Vagina (tissue), 2 donors: ENCODE data around the gene LRRC37A3.

Experiments
- CTCF ChIP-seq, 3 experiments: fragments of 450-650 bp in 2 of 3; fragments of 200-600 bp in 1 of 3; sonication (generic) in 1 of 3; IDR thresholded peaks; one replicate each; pipeline ENCODE4 v1.5.1; 2017 to 2019; ENCODE audit warnings: antibody characterized with exemption in 3 of 3, mild to moderate bottlenecking in 2 of 3, moderate library complexity in 2 of 3
- POLR2A ChIP-seq, 2 donors: fragments of 450-650 bp; IDR thresholded peaks; one replicate each; pipeline ENCODE4 v1.6.1; 2017; ENCODE audit warnings: antibody characterized with exemption in 2 of 2, mild to moderate bottlenecking in 2 of 2, moderate library complexity in 2 of 2
- POLR2AphosphoS5 ChIP-seq, 2 donors: sonication (generic); formaldehyde crosslinking; IDR thresholded peaks; one replicate each; pipeline ENCODE4 v1.9.0; 2017; ENCODE audit warnings: antibody characterized with exemption in 2 of 2, mild to moderate bottlenecking in 2 of 2, low read depth in 1 of 2; ENCODE audit not compliant: insufficient read depth in 1 of 2

GRCh38 chr17:64940055-64940454, 20.8 kb upstream of the LRRC37A3 start:
- no peak for TF ChIP-seq POLR2A (IDR thresholded peaks at IDR 0.05)
- TF ChIP-seq CTCF (IDR thresholded peaks at IDR 0.05) = no peak
- no peak for TF ChIP-seq POLR2AphosphoS5 (IDR thresholded peaks at IDR 0.05; ENCODE audit: insufficient read depth in 1 of 2, low read depth in 1 of 2)
